ENCODE measurements around the gene DSG3.

Gene DSG3

DNA sequence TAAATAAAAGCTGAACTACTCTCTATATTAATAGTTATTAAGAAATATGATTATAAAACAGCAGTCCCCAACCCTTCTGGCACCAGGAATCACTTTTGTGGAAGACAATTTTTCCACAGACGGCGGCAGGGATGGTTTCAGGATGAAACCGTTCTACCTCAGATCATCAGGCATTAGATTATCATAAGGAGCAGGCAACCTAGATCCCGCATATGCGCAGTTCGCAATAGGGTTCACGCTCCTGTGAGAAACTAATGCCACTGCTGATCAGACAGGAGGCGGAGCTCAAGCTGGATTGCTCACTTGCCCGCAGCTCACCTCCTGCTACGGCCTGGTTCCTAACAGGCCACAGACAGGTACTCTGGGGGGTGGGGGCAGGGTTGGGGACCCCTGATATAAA lies 31.1 kb downstream of the DSG3 start:
- H3K4me1 ChIP-seq = no peaks in the 10 kb centered on the region
- no peak for DNase-seq
- H3K36me3 ChIP-seq = no peaks in the 10 kb centered on the region
- intact Hi-C loops (cut with DNase I; ENCODE audit: low total_unique reads) = no loop called here
- no peaks in the 10 kb centered on the region for H3K27me3 ChIP-seq
- H3K27ac ChIP-seq = no peak overlapping the region
- H3K4me3 ChIP-seq = no peak overlapping the region
- no peaks in the 10 kb centered on the region for H3K9me3 ChIP-seq
- TF ChIP-seq, protein P1, sequence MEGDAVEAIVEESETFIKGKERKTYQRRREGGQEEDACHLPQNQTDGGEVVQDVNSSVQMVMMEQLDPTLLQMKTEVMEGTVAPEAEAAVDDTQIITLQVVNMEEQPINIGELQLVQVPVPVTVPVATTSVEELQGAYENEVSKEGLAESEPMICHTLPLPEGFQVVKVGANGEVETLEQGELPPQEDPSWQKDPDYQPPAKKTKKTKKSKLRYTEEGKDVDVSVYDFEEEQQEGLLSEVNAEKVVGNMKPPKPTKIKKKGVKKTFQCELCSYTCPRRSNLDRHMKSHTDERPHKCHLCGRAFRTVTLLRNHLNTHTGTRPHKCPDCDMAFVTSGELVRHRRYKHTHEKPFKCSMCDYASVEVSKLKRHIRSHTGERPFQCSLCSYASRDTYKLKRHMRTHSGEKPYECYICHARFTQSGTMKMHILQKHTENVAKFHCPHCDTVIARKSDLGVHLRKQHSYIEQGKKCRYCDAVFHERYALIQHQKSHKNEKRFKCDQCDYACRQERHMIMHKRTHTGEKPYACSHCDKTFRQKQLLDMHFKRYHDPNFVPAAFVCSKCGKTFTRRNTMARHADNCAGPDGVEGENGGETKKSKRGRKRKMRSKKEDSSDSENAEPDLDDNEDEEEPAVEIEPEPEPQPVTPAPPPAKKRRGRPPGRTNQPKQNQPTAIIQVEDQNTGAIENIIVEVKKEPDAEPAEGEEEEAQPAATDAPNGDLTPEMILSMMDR (IDR thresholded peaks at IDR 0.05) = no peak

DNA sequence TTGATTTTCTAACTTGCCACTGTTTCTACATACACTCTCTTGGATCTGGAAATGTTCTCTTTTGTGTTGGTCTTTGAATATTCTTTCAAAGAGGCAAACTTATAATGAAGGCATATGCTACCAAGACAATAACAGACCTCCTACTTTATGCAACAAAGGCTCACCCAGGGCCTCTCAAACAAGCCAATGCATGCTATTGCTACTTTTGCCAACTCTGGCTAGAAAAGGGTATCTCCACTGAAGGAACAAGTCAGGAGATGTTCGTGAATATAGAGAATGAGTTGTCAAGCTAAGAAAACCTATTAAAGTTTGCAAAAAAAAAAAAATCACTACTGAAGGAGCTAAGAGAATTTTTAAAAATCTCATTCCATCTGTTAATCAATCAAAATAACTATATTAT lies 34.5 kb downstream of the DSG3 start:
- no peak overlapping the region for H3K4me3 ChIP-seq
- no peak overlapping the region for H3K27ac ChIP-seq
- intact Hi-C loops (cut with DNase I; ENCODE audit: low total_unique reads) = no loop called here
- no peaks in the 10 kb centered on the region for H3K4me1 ChIP-seq
- H3K9me3 ChIP-seq = no peaks in the 10 kb centered on the region
- TF ChIP-seq, protein P1 (IDR thresholded peaks at IDR 0.05) = no peak
- DNase-seq = no peak
- H3K36me3 ChIP-seq = no peaks in the 10 kb centered on the region
- H3K27me3 ChIP-seq = no peaks in the 10 kb centered on the region

DNA sequence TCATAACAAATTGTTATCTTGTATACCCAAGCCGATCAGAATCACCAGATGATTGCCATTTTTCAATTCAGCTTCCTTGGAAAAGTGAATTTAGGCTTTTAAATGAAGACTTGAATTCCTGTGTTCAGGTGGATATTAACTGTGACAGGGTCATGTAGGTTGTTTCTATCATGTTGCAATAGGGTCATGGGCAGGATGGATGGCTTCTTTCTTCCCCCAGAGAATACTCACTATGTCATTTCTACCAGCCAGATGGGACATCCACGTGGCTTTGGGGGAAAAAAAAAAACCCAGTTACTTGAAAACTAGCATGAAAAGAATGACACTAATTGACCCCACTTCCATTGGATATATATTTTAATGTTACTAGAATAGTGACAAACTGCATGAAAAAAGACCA lies 35.9 kb downstream of the DSG3 start:
- no peak overlapping the region for H3K27ac ChIP-seq

DNA sequence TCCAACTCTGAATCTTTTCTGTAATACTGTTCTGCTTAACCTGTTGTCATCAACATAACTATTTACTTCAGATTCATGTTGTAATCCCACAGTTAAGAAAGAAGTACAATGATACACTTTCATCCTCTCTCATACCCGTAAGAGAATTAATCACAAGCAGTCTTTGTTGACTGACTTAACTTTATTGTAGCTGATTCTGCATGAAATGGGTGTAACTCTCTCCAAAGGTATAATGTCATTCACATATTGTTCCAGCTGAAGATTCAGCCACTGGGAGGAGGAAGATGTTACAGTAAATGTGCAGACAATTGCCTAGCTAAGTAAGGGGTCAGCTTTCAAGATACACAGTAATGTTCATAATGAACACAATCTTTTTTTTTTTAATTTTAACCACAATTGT lies 36.9 kb downstream of the DSG3 start:
- Histone ChIP-seq H3K36me3 (no peaks in the 10 kb centered on the region), H3K4me1 (no peaks in the 10 kb centered on the region), H3K4me3 (no peak overlapping the region), H3K27ac (no peak overlapping the region), H3K9me3 (no peaks in the 10 kb centered on the region), H3K27me3 (no peaks in the 10 kb centered on the region)
- intact Hi-C loops (cut with DNase I; ENCODE audit: low total_unique reads) = no loop called here
- TF ChIP-seq, protein P1 (IDR thresholded peaks at IDR 0.05) = no peak
- no peak for DNase-seq

More for the DNA sequence above, 35.9 kb downstream of the DSG3 start:
- no peaks in the 10 kb centered on the region for H3K9me3 ChIP-seq
- no peaks in the 10 kb centered on the region for H3K27me3 ChIP-seq
- H3K4me1 ChIP-seq = no peaks in the 10 kb centered on the region
- intact Hi-C loops (cut with DNase I; ENCODE audit: low total_unique reads) = no loop called here
- DNase-seq = no peak
- H3K36me3 ChIP-seq = no peaks in the 10 kb centered on the region
- TF ChIP-seq, protein P1 (IDR thresholded peaks at IDR 0.05) = no peak
- H3K4me3 ChIP-seq = no peak overlapping the region

DNA sequence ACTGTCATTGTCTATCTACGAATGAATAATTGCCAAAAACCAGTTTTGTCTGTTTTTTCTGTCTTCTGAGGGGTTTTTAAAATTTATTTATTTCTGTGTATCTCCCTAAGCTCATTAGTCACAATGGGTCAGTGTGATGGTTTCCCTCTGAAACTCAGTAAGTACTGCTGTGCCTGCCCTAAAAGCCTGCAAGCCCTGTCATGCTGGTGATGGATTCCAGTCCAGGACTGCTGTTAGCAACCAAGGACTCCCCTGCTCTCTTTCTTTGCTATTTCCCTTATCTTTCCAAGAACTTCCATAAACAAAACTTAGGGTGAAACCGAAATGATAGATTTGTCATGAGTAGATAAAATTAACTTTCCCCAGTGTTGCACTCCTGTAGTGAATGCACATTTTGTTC lies 38.6 kb downstream of the DSG3 start:
- H3K4me1 ChIP-seq = no peaks in the 10 kb centered on the region
- no peaks in the 10 kb centered on the region for H3K27me3 ChIP-seq
- intact Hi-C loops (cut with DNase I; ENCODE audit: low total_unique reads) = no loop called here
- H3K36me3 ChIP-seq = no peaks in the 10 kb centered on the region
- DNase-seq = no peak
- TF ChIP-seq, protein P1 (IDR thresholded peaks at IDR 0.05) = no peak
- no peaks in the 10 kb centered on the region for H3K9me3 ChIP-seq
- no peak overlapping the region for H3K4me3 ChIP-seq
- no peak overlapping the region for H3K27ac ChIP-seq
